GM23338 (cell line): ENCODE data around the gene HDGFL2. TPM values are rescaled to one million over a fixed set of nuclear protein-coding genes. Genes with fewer than 3 reads are reported as not detected.

Experiments
- ATAC-seq: fragments of 200-7000 bp; cut with Tn5 transposase; 3 replicates; pipeline ENCODE4 v1.9.1; 2020
- DNase-seq: peaks from one replicate; pipeline ENCODE4 v3.0.0-alpha.2; 2015; ENCODE audit warnings: low spot score
- H2AFZ ChIP-seq: fragments of 200-600 bp; sonication (generic); 2 replicates; pipeline ENCODE4 v1.8.0; 2016; ENCODE audit warnings: antibody characterized with exemption, mild to moderate bottlenecking, moderate library complexity
- H3F3A ChIP-seq: fragments of 200-600 bp; sonication (generic); replicated peaks from 2 replicates; pipeline ENCODE4 v1.8.0; 2017; ENCODE audit warnings: antibody characterized with exemption, mixed run types, low read depth
- H3K27ac ChIP-seq: fragments of 200-600 bp; sonication (generic); 2 replicates; pipeline ENCODE4 v1.6.1; 2016; ENCODE audit warnings: low read depth
- H3K27me3 ChIP-seq: fragments of 200-600 bp; sonication (generic); 2 replicates; pipeline ENCODE4 v1.8.0; 2016; ENCODE audit warnings: mild to moderate bottlenecking, mixed run types, moderate library complexity; ENCODE audit not compliant: insufficient read depth
- H3K36me3 ChIP-seq: fragments of 200-600 bp; sonication (generic); 2 replicates; pipeline ENCODE4 v1.8.0; 2016; ENCODE audit warnings: mild to moderate bottlenecking; ENCODE audit not compliant: insufficient read depth
- H3K4me1 ChIP-seq: fragments of 200-600 bp; sonication (generic); 2 replicates; pipeline ENCODE4 v1.8.0; 2016; ENCODE audit warnings: mild to moderate bottlenecking, moderate library complexity; ENCODE audit not compliant: insufficient read depth
- H3K4me2 ChIP-seq: fragments of 200-600 bp; sonication (generic); 2 replicates; pipeline ENCODE4 v1.7.1; 2017; ENCODE audit warnings: mixed run types
- H3K4me3 ChIP-seq: fragments of 200-600 bp; sonication (generic); 2 replicates; pipeline ENCODE4 v1.6.1; 2016; ENCODE audit warnings: mixed run types
- H3K79me2 ChIP-seq: fragments of 200-600 bp; sonication (generic); replicated peaks from 2 replicates; pipeline ENCODE4 v1.8.0; 2017; ENCODE audit warnings: mild to moderate bottlenecking; ENCODE audit not compliant: insufficient read depth
- H3K9me2 ChIP-seq: fragments of 200-600 bp; sonication (generic); 2 replicates; pipeline ENCODE4 v1.8.0; 2017; ENCODE audit not compliant: insufficient read depth
- H4K20me1 ChIP-seq: fragments of 200-600 bp; sonication (generic); replicated peaks from 2 replicates; pipeline ENCODE4 v1.8.0; 2017; ENCODE audit warnings: mild to moderate bottlenecking; ENCODE audit not compliant: insufficient read depth
- H3K27ac Mint-ChIP-seq: 2 replicates; pipeline ENCODE4 v1.8.0; 2020; ENCODE audit warnings: inconsistent platforms, mild to moderate bottlenecking, moderate library complexity, mixed read lengths
- H3K27me3 Mint-ChIP-seq: 3 replicates; pipeline ENCODE4 v1.8.0; 2022; ENCODE audit warnings: low read depth, mild to moderate bottlenecking, moderate library complexity, mixed read lengths, inconsistent platforms; ENCODE audit not compliant: insufficient read depth, poor library complexity
- H3K36me3 Mint-ChIP-seq: 3 replicates; pipeline ENCODE4 v1.8.0; 2021; ENCODE audit warnings: low read depth, mild to moderate bottlenecking, inconsistent platforms, moderate library complexity, mixed read lengths
- H3K4me1 Mint-ChIP-seq: 3 replicates; pipeline ENCODE4 v1.8.0; 2020; ENCODE audit warnings: mild to moderate bottlenecking, inconsistent platforms, mixed read lengths
- H3K4me3 Mint-ChIP-seq: 3 replicates; pipeline ENCODE4 v1.8.0; 2021; ENCODE audit warnings: moderate library complexity, mild to moderate bottlenecking, inconsistent platforms, mixed read lengths
- H3K9me3 Mint-ChIP-seq: 3 replicates; pipeline ENCODE4 v1.8.0; 2020; ENCODE audit warnings: moderate library complexity, mild to moderate bottlenecking, inconsistent platforms, mixed read lengths
- CREB1 ChIP-seq: fragments of 250-450 bp; sonication (Bioruptor Pico); IDR thresholded peaks from 2 replicates; pipeline ENCODE4 v1.5.0; 2020; ENCODE audit warnings: low read depth, mild to moderate bottlenecking, moderate library complexity
- ETS1 ChIP-seq: IDR thresholded peaks from 2 replicates; pipeline ENCODE4 v1.6.1; 2016; ENCODE audit warnings: antibody characterized with exemption
- JUNB ChIP-seq: IDR thresholded peaks from one replicate; pipeline ENCODE4 v1.6.1; 2016; ENCODE audit warnings: antibody characterized with exemption; ENCODE audit not compliant: unreplicated experiment
- POLR2AphosphoS5 ChIP-seq: IDR thresholded peaks from 2 replicates; pipeline ENCODE4 v1.6.1; 2016; ENCODE audit warnings: antibody characterized with exemption, low read depth
- STAT1 ChIP-seq: IDR thresholded peaks from one replicate; pipeline ENCODE4 v1.6.1; 2016; ENCODE audit warnings: antibody characterized with exemption; ENCODE audit not compliant: unreplicated experiment
- ZNF114 ChIP-seq: fragments of 250-450 bp; sonication (Bioruptor Pico); IDR thresholded peaks from 2 replicates; pipeline ENCODE4 v1.5.0; 2020; ENCODE audit warnings: mild to moderate bottlenecking, moderate library complexity
- ZNF331 ChIP-seq: fragments of 250-450 bp; sonication (Bioruptor Pico); IDR thresholded peaks from 2 replicates; pipeline ENCODE4 v1.5.0; 2020; ENCODE audit warnings: low read depth, mild to moderate bottlenecking, moderate library complexity
- polyA plus RNA-seq: library from polyadenylated mRNA; unstranded; fragments of >200 nt; fragmentation: Nextera tagmentation; extraction: Ambion mirVana; gene quantifications from 2 replicates; pipeline ENCODE4 v1.2.1, GENCODE V29; 2016
- total RNA-seq: library from RNA; depleted of rRNA; stranded (reverse); fragments of >200 nt; shearing (Covaris generic); gene quantifications from 2 replicates; pipeline ENCODE4 v1.2.3, GENCODE V29; 2014
- TF ChIP-seq, protein P1 (sequence below): IDR thresholded peaks from one replicate; pipeline ENCODE4 v1.6.1; 2018; ENCODE audit warnings: antibody characterized with exemption; ENCODE audit not compliant: unreplicated experiment
- TF ChIP-seq, protein P2 (sequence below): fragments of 250-450 bp; sonication (Bioruptor Pico); IDR thresholded peaks from 2 replicates; pipeline ENCODE4 v1.5.0; 2020; ENCODE audit warnings: mild to moderate bottlenecking, moderate library complexity
- TF ChIP-seq, protein P3 (sequence below), 2 experiments: fragments of 200-600 bp in 1 of 2; sonication (generic) in 1 of 2; conservative IDR thresholded peaks; 2 replicates each; pipeline versions ENCODE4 v1.5.1 to v1.6.1; 2016 to 2017; ENCODE audit warnings: antibody characterized with exemption in 2 of 2, low read depth in 2 of 2, mild to moderate bottlenecking in 2 of 2, moderate library complexity in 1 of 2

The HDGFL2 gene
- total and polyA plus RNA-seq, 2 experiments from 2014 or later, result 64.8 to 113 TPM

DNA sequence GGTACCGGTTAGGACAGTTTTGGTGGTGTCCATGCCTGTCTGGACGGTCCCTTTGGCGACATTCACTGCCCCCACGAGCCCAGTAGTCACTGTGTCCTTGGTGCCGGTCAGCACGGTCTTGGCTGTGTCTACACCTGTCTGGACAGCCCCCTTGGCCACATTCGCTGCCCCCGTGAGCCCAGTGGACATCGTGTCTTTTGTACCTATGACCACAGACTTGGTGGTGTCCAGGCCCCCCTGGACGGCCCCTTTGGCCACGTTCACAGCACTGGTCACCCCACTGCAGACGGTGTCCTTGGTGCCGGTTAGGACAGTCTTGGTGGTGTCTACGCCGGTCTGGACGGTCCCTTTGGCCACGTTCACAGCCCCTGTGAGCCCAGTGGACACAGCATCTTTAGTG lies 40.0 kb downstream of the HDGFL2 start:
- Histone ChIP-seq H3K27ac (no peak overlapping the region), H2AFZ (no peak overlapping the region), H3F3A (no peaks in the 10 kb centered on the region), H3K27me3 (peaks cover 51% of the 10 kb centered on the region; the same call in 1 of the 2 replicates), H4K20me1 (no peaks in the 10 kb centered on the region; the same call in 1 of the 2 replicates), H3K4me1 (no peaks in the 10 kb centered on the region), H3K9me2 (no peaks in the 10 kb centered on the region), H3K36me3 (no peaks in the 10 kb centered on the region), H3K79me2 (no peaks in the 10 kb centered on the region), H3K4me2 (no peak overlapping the region), H3K4me3 (no peak overlapping the region)
- Mint-ChIP-seq H3K27me3 (peaks cover 43% of the 10 kb centered on the region), H3K4me1 (no peaks in the 10 kb centered on the region), H3K27ac (no peak overlapping the region), H3K4me3 (no peak overlapping the region), H3K36me3 (no peaks in the 10 kb centered on the region), H3K9me3 (no peaks in the 10 kb centered on the region; the same call in 2 of the 3 replicates)
- ATAC-seq, result no peak
- no peak for DNase-seq
- TF ChIP-seq ZNF114 (no peak), POLR2AphosphoS5 (no peak), JUNB (no peak), ZNF331 (CRISPR knock-in tag) (no peak), STAT1 (no peak), CREB1 (CRISPR knock-in tag) (no peak)
- TF ChIP-seq, protein P1, sequence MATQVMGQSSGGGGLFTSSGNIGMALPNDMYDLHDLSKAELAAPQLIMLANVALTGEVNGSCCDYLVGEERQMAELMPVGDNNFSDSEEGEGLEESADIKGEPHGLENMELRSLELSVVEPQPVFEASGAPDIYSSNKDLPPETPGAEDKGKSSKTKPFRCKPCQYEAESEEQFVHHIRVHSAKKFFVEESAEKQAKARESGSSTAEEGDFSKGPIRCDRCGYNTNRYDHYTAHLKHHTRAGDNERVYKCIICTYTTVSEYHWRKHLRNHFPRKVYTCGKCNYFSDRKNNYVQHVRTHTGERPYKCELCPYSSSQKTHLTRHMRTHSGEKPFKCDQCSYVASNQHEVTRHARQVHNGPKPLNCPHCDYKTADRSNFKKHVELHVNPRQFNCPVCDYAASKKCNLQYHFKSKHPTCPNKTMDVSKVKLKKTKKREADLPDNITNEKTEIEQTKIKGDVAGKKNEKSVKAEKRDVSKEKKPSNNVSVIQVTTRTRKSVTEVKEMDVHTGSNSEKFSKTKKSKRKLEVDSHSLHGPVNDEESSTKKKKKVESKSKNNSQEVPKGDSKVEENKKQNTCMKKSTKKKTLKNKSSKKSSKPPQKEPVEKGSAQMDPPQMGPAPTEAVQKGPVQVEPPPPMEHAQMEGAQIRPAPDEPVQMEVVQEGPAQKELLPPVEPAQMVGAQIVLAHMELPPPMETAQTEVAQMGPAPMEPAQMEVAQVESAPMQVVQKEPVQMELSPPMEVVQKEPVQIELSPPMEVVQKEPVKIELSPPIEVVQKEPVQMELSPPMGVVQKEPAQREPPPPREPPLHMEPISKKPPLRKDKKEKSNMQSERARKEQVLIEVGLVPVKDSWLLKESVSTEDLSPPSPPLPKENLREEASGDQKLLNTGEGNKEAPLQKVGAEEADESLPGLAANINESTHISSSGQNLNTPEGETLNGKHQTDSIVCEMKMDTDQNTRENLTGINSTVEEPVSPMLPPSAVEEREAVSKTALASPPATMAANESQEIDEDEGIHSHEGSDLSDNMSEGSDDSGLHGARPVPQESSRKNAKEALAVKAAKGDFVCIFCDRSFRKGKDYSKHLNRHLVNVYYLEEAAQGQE, result no peak

DNA sequence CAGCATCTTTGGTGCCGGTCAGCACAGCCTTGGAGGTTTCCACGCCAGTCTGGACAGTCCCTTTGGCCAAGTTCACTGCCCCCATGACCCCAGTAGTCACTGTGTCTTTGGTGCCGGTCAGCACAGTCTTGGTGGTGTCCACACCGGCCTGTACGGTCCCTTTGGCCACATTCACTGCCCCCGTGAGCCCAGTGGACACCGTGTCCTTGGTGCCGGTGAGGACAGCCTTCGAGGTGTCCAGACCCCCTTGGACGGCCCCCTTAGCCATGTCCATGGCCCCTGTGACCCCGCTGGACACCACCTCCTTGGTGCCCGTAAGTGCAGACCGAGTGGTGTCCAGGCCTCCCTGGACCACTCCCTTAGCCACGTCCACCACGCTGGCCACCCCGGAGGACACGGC lies 41.2 kb downstream of the HDGFL2 start:
- Mint-ChIP-seq H3K4me1 (no peaks in the 10 kb centered on the region), H3K4me3 (no peak overlapping the region), H3K27me3 (peaks cover 46% of the 10 kb centered on the region), H3K9me3 (no peaks in the 10 kb centered on the region; the same call in 2 of the 3 replicates), H3K27ac (no peak overlapping the region), H3K36me3 (no peaks in the 10 kb centered on the region)
- no peak overlapping the region for H3K4me2 ChIP-seq
- no peak overlapping the region for H2AFZ ChIP-seq
- H3F3A ChIP-seq, result no peaks in the 10 kb centered on the region
- no peak overlapping the region for H3K27ac ChIP-seq
- DNase-seq (no peak), ATAC-seq (no peak)
- no peak overlapping the region for H3K4me3 ChIP-seq
- no peaks in the 10 kb centered on the region; the same call in 1 of the 2 replicates for H4K20me1 ChIP-seq
- H3K27me3 ChIP-seq, result peaks cover 51% of the 10 kb centered on the region; the same call in 1 of the 2 replicates
- no peaks in the 10 kb centered on the region for H3K9me2 ChIP-seq
- no peaks in the 10 kb centered on the region for H3K79me2 ChIP-seq
- H3K36me3 ChIP-seq, result no peaks in the 10 kb centered on the region
- H3K4me1 ChIP-seq, result no peaks in the 10 kb centered on the region
- TF ChIP-seq JUNB (no peak), ZNF114 (no peak), ETS1 (no peak)
- TF ChIP-seq, protein P2, sequence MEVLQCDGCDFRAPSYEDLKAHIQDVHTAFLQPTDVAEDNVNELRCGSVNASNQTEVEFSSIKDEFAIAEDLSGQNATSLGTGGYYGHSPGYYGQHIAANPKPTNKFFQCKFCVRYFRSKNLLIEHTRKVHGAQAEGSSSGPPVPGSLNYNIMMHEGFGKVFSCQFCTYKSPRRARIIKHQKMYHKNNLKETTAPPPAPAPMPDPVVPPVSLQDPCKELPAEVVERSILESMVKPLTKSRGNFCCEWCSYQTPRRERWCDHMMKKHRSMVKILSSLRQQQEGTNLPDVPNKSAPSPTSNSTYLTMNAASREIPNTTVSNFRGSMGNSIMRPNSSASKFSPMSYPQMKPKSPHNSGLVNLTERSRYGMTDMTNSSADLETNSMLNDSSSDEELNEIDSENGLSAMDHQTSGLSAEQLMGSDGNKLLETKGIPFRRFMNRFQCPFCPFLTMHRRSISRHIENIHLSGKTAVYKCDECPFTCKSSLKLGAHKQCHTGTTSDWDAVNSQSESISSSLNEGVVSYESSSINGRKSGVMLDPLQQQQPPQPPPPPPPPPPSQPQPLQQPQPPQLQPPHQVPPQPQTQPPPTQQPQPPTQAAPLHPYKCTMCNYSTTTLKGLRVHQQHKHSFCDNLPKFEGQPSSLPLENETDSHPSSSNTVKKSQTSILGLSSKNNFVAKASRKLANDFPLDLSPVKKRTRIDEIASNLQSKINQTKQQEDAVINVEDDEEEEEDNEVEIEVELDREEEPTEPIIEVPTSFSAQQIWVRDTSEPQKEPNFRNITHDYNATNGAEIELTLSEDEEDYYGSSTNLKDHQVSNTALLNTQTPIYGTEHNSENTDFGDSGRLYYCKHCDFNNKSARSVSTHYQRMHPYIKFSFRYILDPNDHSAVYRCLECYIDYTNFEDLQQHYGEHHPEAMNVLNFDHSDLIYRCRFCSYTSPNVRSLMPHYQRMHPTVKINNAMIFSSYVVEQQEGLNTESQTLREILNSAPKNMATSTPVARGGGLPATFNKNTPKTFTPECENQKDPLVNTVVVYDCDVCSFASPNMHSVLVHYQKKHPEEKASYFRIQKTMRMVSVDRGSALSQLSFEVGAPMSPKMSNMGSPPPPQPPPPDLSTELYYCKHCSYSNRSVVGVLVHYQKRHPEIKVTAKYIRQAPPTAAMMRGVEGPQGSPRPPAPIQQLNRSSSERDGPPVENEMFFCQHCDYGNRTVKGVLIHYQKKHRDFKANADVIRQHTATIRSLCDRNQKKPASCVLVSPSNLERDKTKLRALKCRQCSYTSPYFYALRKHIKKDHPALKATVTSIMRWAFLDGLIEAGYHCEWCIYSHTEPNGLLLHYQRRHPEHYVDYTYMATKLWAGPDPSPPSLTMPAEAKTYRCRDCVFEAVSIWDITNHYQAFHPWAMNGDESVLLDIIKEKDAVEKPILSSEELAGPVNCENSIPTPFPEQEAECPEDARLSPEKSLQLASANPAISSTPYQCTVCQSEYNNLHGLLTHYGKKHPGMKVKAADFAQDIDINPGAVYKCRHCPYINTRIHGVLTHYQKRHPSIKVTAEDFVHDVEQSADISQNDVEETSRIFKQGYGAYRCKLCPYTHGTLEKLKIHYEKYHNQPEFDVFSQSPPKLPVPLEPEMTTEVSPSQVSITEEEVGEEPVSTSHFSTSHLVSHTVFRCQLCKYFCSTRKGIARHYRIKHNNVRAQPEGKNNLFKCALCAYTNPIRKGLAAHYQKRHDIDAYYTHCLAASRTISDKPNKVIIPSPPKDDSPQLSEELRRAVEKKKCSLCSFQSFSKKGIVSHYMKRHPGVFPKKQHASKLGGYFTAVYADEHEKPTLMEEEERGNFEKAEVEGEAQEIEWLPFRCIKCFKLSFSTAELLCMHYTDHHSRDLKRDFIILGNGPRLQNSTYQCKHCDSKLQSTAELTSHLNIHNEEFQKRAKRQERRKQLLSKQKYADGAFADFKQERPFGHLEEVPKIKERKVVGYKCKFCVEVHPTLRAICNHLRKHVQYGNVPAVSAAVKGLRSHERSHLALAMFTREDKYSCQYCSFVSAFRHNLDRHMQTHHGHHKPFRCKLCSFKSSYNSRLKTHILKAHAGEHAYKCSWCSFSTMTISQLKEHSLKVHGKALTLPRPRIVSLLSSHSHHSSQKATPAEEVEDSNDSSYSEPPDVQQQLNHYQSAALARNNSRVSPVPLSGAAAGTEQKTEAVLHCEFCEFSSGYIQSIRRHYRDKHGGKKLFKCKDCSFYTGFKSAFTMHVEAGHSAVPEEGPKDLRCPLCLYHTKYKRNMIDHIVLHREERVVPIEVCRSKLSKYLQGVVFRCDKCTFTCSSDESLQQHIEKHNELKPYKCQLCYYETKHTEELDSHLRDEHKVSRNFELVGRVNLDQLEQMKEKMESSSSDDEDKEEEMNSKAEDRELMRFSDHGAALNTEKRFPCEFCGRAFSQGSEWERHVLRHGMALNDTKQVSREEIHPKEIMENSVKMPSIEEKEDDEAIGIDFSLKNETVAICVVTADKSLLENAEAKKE (CRISPR knock-in tag), result no peak
- TF ChIP-seq, protein P3, sequence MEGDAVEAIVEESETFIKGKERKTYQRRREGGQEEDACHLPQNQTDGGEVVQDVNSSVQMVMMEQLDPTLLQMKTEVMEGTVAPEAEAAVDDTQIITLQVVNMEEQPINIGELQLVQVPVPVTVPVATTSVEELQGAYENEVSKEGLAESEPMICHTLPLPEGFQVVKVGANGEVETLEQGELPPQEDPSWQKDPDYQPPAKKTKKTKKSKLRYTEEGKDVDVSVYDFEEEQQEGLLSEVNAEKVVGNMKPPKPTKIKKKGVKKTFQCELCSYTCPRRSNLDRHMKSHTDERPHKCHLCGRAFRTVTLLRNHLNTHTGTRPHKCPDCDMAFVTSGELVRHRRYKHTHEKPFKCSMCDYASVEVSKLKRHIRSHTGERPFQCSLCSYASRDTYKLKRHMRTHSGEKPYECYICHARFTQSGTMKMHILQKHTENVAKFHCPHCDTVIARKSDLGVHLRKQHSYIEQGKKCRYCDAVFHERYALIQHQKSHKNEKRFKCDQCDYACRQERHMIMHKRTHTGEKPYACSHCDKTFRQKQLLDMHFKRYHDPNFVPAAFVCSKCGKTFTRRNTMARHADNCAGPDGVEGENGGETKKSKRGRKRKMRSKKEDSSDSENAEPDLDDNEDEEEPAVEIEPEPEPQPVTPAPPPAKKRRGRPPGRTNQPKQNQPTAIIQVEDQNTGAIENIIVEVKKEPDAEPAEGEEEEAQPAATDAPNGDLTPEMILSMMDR (conservative IDR thresholded peaks at IDR 0.05; ENCODE audit: low read depth in 2 of 2), result no peak
